HG03280 (cell line): ENCODE data around the gene GUCY2F.

Experiments
- ATAC-seq: cut with Tn5 transposase; IDR thresholded peaks from one replicate; pipeline ENCODE4 v1.9.1; 2021; ENCODE audit warnings: mild to moderate bottlenecking, moderate library complexity; ENCODE audit not compliant: unreplicated experiment

Gene GUCY2F

GRCh38 chrX:109344678-109345077 is 137.2 kb downstream of the GUCY2F start:
- no peak for ATAC-seq

- ATAC-seq = no peak
Observed at GRCh38 chrX:109344101-109344500, 137.8 kb downstream of the GUCY2F start.

- ATAC-seq = no peak
Observed at GRCh38 chrX:109343671-109344070, 138.2 kb downstream of the GUCY2F start.

- no peak for ATAC-seq
Observed at GRCh38 chrX:109336141-109336540, 145.7 kb downstream of the GUCY2F start.

- ATAC-seq = no peak
Observed at GRCh38 chrX:109327251-109327650, 154.6 kb downstream of the GUCY2F start.
